ENCODE results near the gene BCL2L11.

Gene BCL2L11

DNA sequence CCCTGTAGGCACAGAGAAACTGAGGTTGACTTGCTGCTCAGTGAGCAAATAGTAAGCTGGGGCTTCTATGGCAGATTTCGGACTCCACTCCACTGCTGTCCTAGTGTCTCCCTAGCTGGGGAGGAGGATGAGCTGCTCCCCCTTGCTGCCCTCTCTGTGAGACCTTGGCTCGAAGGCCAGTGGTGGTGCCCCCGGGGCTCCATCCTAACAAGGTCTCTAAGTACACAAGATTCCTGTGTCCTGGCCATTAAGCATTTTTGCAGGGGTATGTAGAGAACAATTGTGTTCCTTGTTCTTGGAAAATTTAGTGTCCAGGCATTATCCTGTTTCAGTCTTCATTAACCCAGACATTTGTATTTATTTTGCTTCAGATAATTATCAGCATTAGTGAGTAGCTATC is 21.3 kb upstream of the BCL2L11 start:
- no peak for TF ChIP-seq CTCF (IDR thresholded peaks at IDR 0.05; ENCODE audit: borderline replicate concordance, control extremely low read depth, extremely low read depth, insufficient read depth, missing control alignments)
- in situ Hi-C loops (cut with MboI; ENCODE audit: low sequenced_read_pairs, unreplicated experiment): no loop called here
- no peak for DNase-seq (ENCODE audit: low spot score)

GRCh38 chr2:111100087-111100764 is 20.5 kb upstream of the BCL2L11 start:
- TF ChIP-seq CTCF (IDR thresholded peaks at IDR 0.05; ENCODE audit: borderline replicate concordance, control extremely low read depth, extremely low read depth, insufficient read depth, missing control alignments): no peak
- in situ Hi-C loops (cut with MboI; ENCODE audit: low sequenced_read_pairs, unreplicated experiment): no loop called here
- DNase-seq (ENCODE audit: low spot score): no peak

DNA sequence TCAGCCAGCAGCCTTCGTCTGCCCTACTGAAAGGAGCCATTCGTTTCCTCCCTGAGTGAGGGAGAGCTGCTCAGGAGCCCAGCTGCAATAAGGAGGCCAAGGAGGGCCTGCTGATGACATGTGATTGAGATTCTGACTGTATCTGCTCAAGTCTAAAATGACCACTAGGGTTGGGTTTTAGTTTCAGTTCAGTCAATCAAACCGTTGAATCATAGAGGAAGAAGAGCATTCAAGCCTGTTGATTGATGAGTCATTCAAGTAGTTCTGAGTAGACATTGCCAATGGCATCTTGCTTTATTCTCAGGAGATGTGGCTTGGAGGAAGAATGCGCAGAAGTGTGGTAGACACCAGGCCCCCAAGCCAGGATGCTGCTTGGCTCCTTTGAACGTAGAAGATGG is 19.9 kb upstream of the BCL2L11 start:
- TF ChIP-seq CTCF (IDR thresholded peaks at IDR 0.05; ENCODE audit: borderline replicate concordance, control extremely low read depth, extremely low read depth, insufficient read depth, missing control alignments): no peak
- peak; percentile 45 for DNase-seq (ENCODE audit: low spot score)

GRCh38 chr2:111101592-111101991 is 19.1 kb upstream of the BCL2L11 start:
- no peak for TF ChIP-seq CTCF (IDR thresholded peaks at IDR 0.05; ENCODE audit: borderline replicate concordance, control extremely low read depth, extremely low read depth, insufficient read depth, missing control alignments)
- DNase-seq (ENCODE audit: low spot score): no peak
- in situ Hi-C loops (cut with MboI; ENCODE audit: low sequenced_read_pairs, unreplicated experiment): no loop called here

More for the DNA sequence above, 19.9 kb upstream of the BCL2L11 start:
- in situ Hi-C loops (cut with MboI; ENCODE audit: low sequenced_read_pairs, unreplicated experiment): no loop called here

DNA sequence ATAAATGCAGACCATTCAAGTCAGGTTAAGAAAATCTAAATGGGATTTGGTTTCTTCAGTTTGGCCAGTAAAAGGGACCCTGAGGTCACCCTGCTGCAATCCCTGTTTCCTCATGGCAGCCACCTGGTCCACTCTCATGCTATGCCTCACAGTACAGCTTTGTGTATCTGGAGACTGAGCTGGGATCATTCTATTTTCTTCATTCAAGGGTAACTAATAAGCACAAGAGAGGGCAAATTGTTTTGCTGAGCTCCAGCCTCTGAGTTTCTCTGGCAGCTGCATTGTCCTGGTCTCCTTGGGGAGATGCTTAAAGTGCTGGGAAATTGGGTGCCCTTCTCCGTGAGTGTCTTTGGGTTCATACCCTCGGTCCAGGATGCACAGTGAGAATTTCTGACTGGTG is 18.5 kb upstream of the BCL2L11 start:
- DNase-seq (ENCODE audit: low spot score): no peak
- no peak for TF ChIP-seq CTCF (IDR thresholded peaks at IDR 0.05; ENCODE audit: borderline replicate concordance, control extremely low read depth, extremely low read depth, insufficient read depth, missing control alignments)
- in situ Hi-C loops (cut with MboI; ENCODE audit: low sequenced_read_pairs, unreplicated experiment): no loop called here

DNA sequence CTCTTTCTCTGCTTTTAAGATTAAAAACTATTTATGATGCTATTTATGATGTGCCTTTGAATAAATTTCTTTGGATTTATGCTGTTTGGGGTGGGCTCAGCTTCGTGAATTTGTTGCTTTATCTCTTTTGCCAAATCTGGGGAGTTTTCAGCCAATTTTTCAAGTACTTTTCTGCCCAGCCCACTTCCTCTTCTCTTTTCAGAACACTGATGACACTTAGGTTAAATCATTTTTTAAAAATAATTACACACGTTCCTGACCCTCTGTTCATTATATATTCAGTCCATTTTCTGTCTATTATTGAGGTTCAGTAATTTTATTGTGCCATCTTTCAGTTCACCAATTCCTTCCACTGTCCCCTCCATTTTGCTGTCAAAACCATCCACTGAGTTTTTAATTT is 14.8 kb upstream of the BCL2L11 start:
- TF ChIP-seq CTCF (IDR thresholded peaks at IDR 0.05; ENCODE audit: borderline replicate concordance, control extremely low read depth, extremely low read depth, insufficient read depth, missing control alignments): no peak
- DNase-seq (ENCODE audit: low spot score): no peak
- in situ Hi-C loops (cut with MboI; ENCODE audit: low sequenced_read_pairs, unreplicated experiment): no loop called here

Measured in GM13976 (cell line).